B cell (primary cell): ENCODE results near the gene GADL1. TPM values are rescaled to one million over a fixed set of nuclear protein-coding genes. Genes with fewer than 3 reads are reported as not detected.

Source experiments
- ATAC-seq: fragments of 200-7000 bp; cut with Tn5 transposase; one replicate; pipeline ENCODE4 v1.10.0; 2021; ENCODE audit warnings: low read depth, mild to moderate bottlenecking, moderate number of reproducible peaks, moderate library complexity
- CTCF ChIA-PET: fragments of 350-600 bp; sonication (Branson Sonifier 250); formaldehyde crosslinking; loops from one replicate; lab custom pipeline; 2021; ENCODE audit warnings: antibody characterized with exemption, inconsistent platforms; lab: Charles Lee
- POLR2A ChIA-PET: fragments of 350-600 bp; sonication (Branson Sonifier 250); formaldehyde crosslinking; loops from one replicate; lab custom pipeline; 2021; ENCODE audit warnings: antibody characterized with exemption; lab: Charles Lee
- DNase-seq: peaks from one replicate; pipeline ENCODE4 v3.0.0; 2013
- H2AFZ ChIP-seq: 2 replicates; pipeline ENCODE4 v1.6.1; 2012; ENCODE audit warnings: mild to moderate bottlenecking, low read depth, low read length; ENCODE audit not compliant: insufficient read depth, poor library complexity, severe bottlenecking
- H3K27ac ChIP-seq, 2 donors: 1 replicate in 1 of 2; 2 replicates in 1 of 2; pipeline ENCODE4 v1.5.1; 2012 to 2013; ENCODE audit warnings: low read length in 2 of 2, mild to moderate bottlenecking in 2 of 2, moderate library complexity in 1 of 2
- H3K27me3 ChIP-seq, 4 experiments: fragments of 200-600 bp in 1 of 4; sonication (generic) in 1 of 4; replicated peaks in 1 of 4; 1 replicate in 2 of 4; 2 replicates in 2 of 4; pipeline versions ENCODE4 v1.6.1 to v1.7.0; 2013 to 2016; ENCODE audit warnings: low read length in 3 of 4, mild to moderate bottlenecking in 2 of 4, mixed read lengths in 1 of 4, moderate library complexity in 1 of 4; ENCODE audit not compliant: insufficient read depth in 4 of 4, control insufficient read depth in 3 of 4; ENCODE audit errors: control extremely low read depth in 1 of 4
- H3K36me3 ChIP-seq, 2 experiments: replicated peaks in 1 of 2; 1 replicate in 1 of 2; 2 replicates in 1 of 2; pipeline versions ENCODE4 v1.6.1 to v1.7.1; 2013; ENCODE audit warnings: low read length in 1 of 2; ENCODE audit not compliant: insufficient read depth in 2 of 2, control insufficient read depth in 1 of 2; ENCODE audit errors: control extremely low read depth in 1 of 2, extremely low read depth in 1 of 2
- H3K4me1 ChIP-seq, 2 donors: fragments of 200-600 bp in 1 of 2; sonication (generic) in 1 of 2; 1 replicate in 1 of 2; 2 replicates in 1 of 2; pipeline versions ENCODE4 v1.5.1 to v1.6.1; 2013 to 2017; ENCODE audit warnings: low read length in 2 of 2; ENCODE audit not compliant: control insufficient read depth in 2 of 2, insufficient read depth in 2 of 2
- H3K4me2 ChIP-seq: replicated peaks from 2 replicates; pipeline ENCODE3; 2012; ENCODE audit warnings: mild to moderate bottlenecking, low read depth, low read length; ENCODE audit not compliant: poor library complexity, severe bottlenecking
- H3K4me3 ChIP-seq, 5 experiments: fragments of 200-600 bp in 1 of 5; sonication (generic) in 1 of 5; 1 replicate in 3 of 5; 2 replicates in 2 of 5; pipeline versions ENCODE4 v1.5.1 to v1.7.0; 2011 to 2016; ENCODE audit warnings: low read length in 4 of 5, mild to moderate bottlenecking in 4 of 5, low read depth in 2 of 5, control low read depth in 1 of 5, moderate library complexity in 1 of 5; ENCODE audit not compliant: insufficient read depth in 1 of 5; ENCODE audit errors: control extremely low read depth in 1 of 5, extremely low read depth in 1 of 5
- H3K79me2 ChIP-seq: fragments of 200-600 bp; sonication (generic); one replicate; pipeline ENCODE4 v1.6.0; 2016; ENCODE audit warnings: low read length; ENCODE audit not compliant: control insufficient read depth, insufficient read depth
- H3K9ac ChIP-seq: fragments of 200-600 bp; sonication (generic); 2 replicates; pipeline ENCODE4 v1.6.1; 2017; ENCODE audit warnings: mild to moderate bottlenecking, low read length, moderate library complexity
- H3K9me3 ChIP-seq, 3 donors: one replicate each; pipeline versions ENCODE4 v1.6.1 to v1.7.1; 2013; ENCODE audit warnings: low read length in 2 of 3; ENCODE audit not compliant: control insufficient read depth in 2 of 3, insufficient read depth in 1 of 3; ENCODE audit errors: control extremely low read depth in 1 of 3
- H4K20me1 ChIP-seq: 2 replicates; pipeline ENCODE4 v1.6.0; 2012; ENCODE audit warnings: mild to moderate bottlenecking, low read length; ENCODE audit not compliant: insufficient read depth, control insufficient read depth, poor library complexity, severe bottlenecking
- H3K27ac Mint-ChIP-seq: one replicate; pipeline ENCODE4 v1.8.0; 2021; ENCODE audit warnings: mixed read lengths
- H3K27me3 Mint-ChIP-seq: one replicate; pipeline ENCODE4 v1.8.0; 2021; ENCODE audit warnings: mixed read lengths
- H3K4me1 Mint-ChIP-seq: one replicate; pipeline ENCODE4 v1.8.0; 2021; ENCODE audit warnings: mixed read lengths
- H3K4me3 Mint-ChIP-seq: one replicate; pipeline ENCODE4 v1.8.0; 2021; ENCODE audit warnings: mixed read lengths
- H3K9me3 Mint-ChIP-seq: one replicate; pipeline ENCODE4 v1.8.0; 2022; ENCODE audit warnings: mixed read lengths; ENCODE audit not compliant: insufficient read depth
- EZH2 ChIP-seq: IDR thresholded peaks from 2 replicates; pipeline ENCODE4 v1.6.1; 2012; ENCODE audit warnings: borderline replicate concordance, low read depth, mild to moderate bottlenecking, moderate library complexity, low read length; ENCODE audit not compliant: insufficient read depth, poor library complexity, severe bottlenecking
- WGBS: methylation state at CpG from one replicate; pipeline ENCODE4 v1.1.5; 2013; ENCODE audit warnings: missing lambda C conversion rate; ENCODE audit not compliant: insufficient coverage; 5-methylcytosine and 5-hydroxymethylcytosine counted together
- intact Hi-C: fragments of 100-400 bp; cut with micrococcal nuclease; formaldehyde crosslinking; loops from one replicate; pipeline ENCODE4 v1.10.0; 2022
- polyA plus RNA-seq: library from polyadenylated mRNA; depleted of rRNA; stranded (reverse); fragments of >200 nt; gene quantifications from 2 replicates; pipeline ENCODE4 v1.2.3, GENCODE V29; 2012
- total RNA-seq, 2 donors: library from RNA; stranded (reverse); fragments of 120-200 nt in 1 of 2; gene quantifications; 1 replicate in 1 of 2; 2 replicates in 1 of 2; pipeline versions ENCODE4 v1.2.3 to v1.2.4, GENCODE V29; 2013 to 2022
- TF ChIP-seq, protein P1 (sequence below): fragments of 200-600 bp; IDR thresholded peaks from one replicate; pipeline ENCODE4 v1.8.0; 2022; ENCODE audit warnings: antibody characterized with exemption, mild to moderate bottlenecking

The GADL1 gene
- total and polyA plus RNA-seq, 2 donors (not counting 1 experiment from before 2014, with no cell fraction given) = not detected

DNA sequence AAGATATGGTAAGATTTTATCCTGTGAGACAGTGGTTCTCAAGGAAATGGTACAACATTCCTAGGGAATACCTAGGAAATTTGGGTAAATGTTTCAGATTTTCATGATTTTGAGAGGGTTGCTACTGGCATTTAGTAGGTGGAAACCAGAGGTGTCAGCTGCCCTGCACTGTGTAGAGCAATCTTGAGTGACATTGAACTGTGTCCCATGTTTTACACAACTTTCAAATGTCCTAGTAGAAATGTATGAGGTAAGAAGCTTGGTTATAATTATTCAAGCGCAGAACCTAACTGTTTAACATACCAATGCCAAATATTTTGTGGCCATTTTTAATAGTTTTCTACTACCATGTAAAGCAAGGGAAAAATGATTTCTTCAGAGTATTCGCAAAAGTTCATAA, 120.4 kb downstream of the GADL1 start:
- intact Hi-C loops = no loop called here
- no peak for DNase-seq
- no peak for TF ChIP-seq EZH2
- TF ChIP-seq, protein P1, sequence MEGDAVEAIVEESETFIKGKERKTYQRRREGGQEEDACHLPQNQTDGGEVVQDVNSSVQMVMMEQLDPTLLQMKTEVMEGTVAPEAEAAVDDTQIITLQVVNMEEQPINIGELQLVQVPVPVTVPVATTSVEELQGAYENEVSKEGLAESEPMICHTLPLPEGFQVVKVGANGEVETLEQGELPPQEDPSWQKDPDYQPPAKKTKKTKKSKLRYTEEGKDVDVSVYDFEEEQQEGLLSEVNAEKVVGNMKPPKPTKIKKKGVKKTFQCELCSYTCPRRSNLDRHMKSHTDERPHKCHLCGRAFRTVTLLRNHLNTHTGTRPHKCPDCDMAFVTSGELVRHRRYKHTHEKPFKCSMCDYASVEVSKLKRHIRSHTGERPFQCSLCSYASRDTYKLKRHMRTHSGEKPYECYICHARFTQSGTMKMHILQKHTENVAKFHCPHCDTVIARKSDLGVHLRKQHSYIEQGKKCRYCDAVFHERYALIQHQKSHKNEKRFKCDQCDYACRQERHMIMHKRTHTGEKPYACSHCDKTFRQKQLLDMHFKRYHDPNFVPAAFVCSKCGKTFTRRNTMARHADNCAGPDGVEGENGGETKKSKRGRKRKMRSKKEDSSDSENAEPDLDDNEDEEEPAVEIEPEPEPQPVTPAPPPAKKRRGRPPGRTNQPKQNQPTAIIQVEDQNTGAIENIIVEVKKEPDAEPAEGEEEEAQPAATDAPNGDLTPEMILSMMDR = no peak
- H4K20me1 ChIP-seq = no peaks in the 10 kb centered on the region
- no peak overlapping the region for H3K4me2 ChIP-seq
- Mint-ChIP-seq H3K9me3 (no peaks in the 10 kb centered on the region), H3K4me3 (no peak overlapping the region), H3K27ac (no peak overlapping the region), H3K27me3 (peaks cover 3% of the 10 kb centered on the region), H3K4me1 (no peaks in the 10 kb centered on the region)
- H3K36me3 ChIP-seq = no peaks in the 10 kb centered on the region
- POLR2A ChIA-PET = no interaction called here
- no peak for ATAC-seq
- no peak overlapping the region for H3K9ac ChIP-seq
- H3K4me1 ChIP-seq = no peaks in the 10 kb centered on the region
- no peak overlapping the region for H3K27ac ChIP-seq
- CTCF ChIA-PET = interaction anchor here (1.2 kb wide), 1 partner anchor 732 kb away, joined by 3 read pairs; no protein-coding TSS in a partner anchor
- no peaks in the 10 kb centered on the region for H3K27me3 ChIP-seq
- no peak overlapping the region for H3K4me3 ChIP-seq
- no peaks in the 10 kb centered on the region for H3K79me2 ChIP-seq
- no CpG with 5 or more reads among the region's 2 CpGs for WGBS
- no peak overlapping the region for H2AFZ ChIP-seq
- no peaks in the 10 kb centered on the region for H3K9me3 ChIP-seq

DNA sequence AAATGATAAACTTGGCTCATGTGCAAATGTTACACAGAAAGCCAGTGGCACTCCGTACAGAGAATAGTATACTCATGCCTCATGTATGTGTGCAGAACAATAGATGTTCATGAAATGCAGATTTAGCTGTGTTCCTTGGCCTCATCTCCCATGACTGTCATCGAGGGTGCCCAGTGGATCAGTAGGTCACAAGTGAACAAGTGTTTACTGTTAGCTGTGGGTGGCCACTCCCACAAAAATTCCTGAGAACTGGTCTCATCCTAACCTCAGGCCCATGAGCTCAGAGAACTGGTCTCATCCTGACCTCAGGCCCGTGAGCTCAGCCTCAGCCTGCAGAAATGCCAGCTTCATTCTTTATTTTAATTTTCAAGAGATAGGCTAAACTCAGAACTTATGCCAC, 124.1 kb downstream of the GADL1 start:
- Histone ChIP-seq H4K20me1 (no peaks in the 10 kb centered on the region), H3K4me1 (no peaks in the 10 kb centered on the region), H3K4me3 (no peak overlapping the region), H3K27ac (no peak overlapping the region), H3K36me3 (no peaks in the 10 kb centered on the region), H3K4me2 (no peak overlapping the region), H3K9ac (no peak overlapping the region), H3K9me3 (no peaks in the 10 kb centered on the region), H2AFZ (no peak overlapping the region), H3K27me3 (no peaks in the 10 kb centered on the region), H3K79me2 (no peaks in the 10 kb centered on the region)
- POLR2A ChIA-PET = no interaction called here
- Mint-ChIP-seq H3K27me3 (peaks cover 8% of the 10 kb centered on the region), H3K9me3 (no peaks in the 10 kb centered on the region), H3K4me1 (no peaks in the 10 kb centered on the region), H3K4me3 (no peak overlapping the region), H3K27ac (no peak overlapping the region)
- CTCF ChIA-PET = interaction anchor here (0.7 to 4.1 kb wide), 13 partner anchors 8 to 1374 kb away, joined by 3 to 28 read pairs (median 4); no protein-coding TSS in a partner anchor
- TF ChIP-seq, protein P1 = no peak
- TF ChIP-seq EZH2 = no peak
- no peak for DNase-seq
- WGBS = 90% methylated on average over 2 of the region's 3 CpGs
- ATAC-seq = no peak
- intact Hi-C loops = no loop called here
